Measurements from ENCODE around the gene ZXDA.

The ZXDA gene

GRCh38 chrX:57905141-57905540 is 5.1 kb downstream of the ZXDA start:
- TF ChIP-seq GATA1 (IDR thresholded peaks at IDR 0.05; ENCODE audit: low read depth, low read length) (no peak), POLR2A (IDR thresholded peaks at IDR 0.05; ENCODE audit: low read length) (no peak)
- DNase-seq: no peak

- TF ChIP-seq GATA1 (IDR thresholded peaks at IDR 0.05; ENCODE audit: low read depth, low read length) (no peak), POLR2A (IDR thresholded peaks at IDR 0.05; ENCODE audit: low read length) (no peak)
- DNase-seq: no peak
Observed at GRCh38 chrX:57904176-57904880, 5.9 kb downstream of the ZXDA start.

- no peak for DNase-seq
- TF ChIP-seq GATA1 (IDR thresholded peaks at IDR 0.05; ENCODE audit: low read depth, low read length) (no peak), POLR2A (IDR thresholded peaks at IDR 0.05; ENCODE audit: low read length) (no peak)
Observed at GRCh38 chrX:57902633-57903032, 7.6 kb downstream of the ZXDA start.

- no peak for TF ChIP-seq POLR2A (IDR thresholded peaks at IDR 0.05; ENCODE audit: low read length)
- no peak for TF ChIP-seq GATA1 (IDR thresholded peaks at IDR 0.05; ENCODE audit: low read depth, low read length)
- DNase-seq: no peak
Observed at GRCh38 chrX:57901466-57901865, 8.8 kb downstream of the ZXDA start.

GRCh38 chrX:57900975-57901374 is 9.3 kb downstream of the ZXDA start:
- no peak for TF ChIP-seq POLR2A (IDR thresholded peaks at IDR 0.05; ENCODE audit: low read length)
- no peak for TF ChIP-seq GATA1 (IDR thresholded peaks at IDR 0.05; ENCODE audit: low read depth, low read length)
- no peak for DNase-seq

GRCh38 chrX:57899906-57900305 is 10.4 kb downstream of the ZXDA start:
- no peak for DNase-seq
- TF ChIP-seq POLR2A (IDR thresholded peaks at IDR 0.05; ENCODE audit: low read length): no peak
- TF ChIP-seq GATA1 (IDR thresholded peaks at IDR 0.05; ENCODE audit: low read depth, low read length): no peak

- TF ChIP-seq POLR2A (IDR thresholded peaks at IDR 0.05; ENCODE audit: low read length): no peak
- TF ChIP-seq GATA1 (IDR thresholded peaks at IDR 0.05; ENCODE audit: low read depth, low read length): no peak
Observed at GRCh38 chrX:57899064-57899463, 11.2 kb downstream of the ZXDA start.

GRCh38 chrX:57871463-57871862 is 38.8 kb downstream of the ZXDA start:
- no peak for DNase-seq
- TF ChIP-seq GATA1 (IDR thresholded peaks at IDR 0.05; ENCODE audit: low read depth, low read length): no peak
- no peak for TF ChIP-seq POLR2A (IDR thresholded peaks at IDR 0.05; ENCODE audit: low read length)

More at GRCh38 chrX:57899064-57899463, 11.2 kb downstream of the ZXDA start:
- no peak for DNase-seq
